RPMI8226 (cell line): ENCODE data around the gene ADPRHL1.

ENCODE experiments used
- DNase-seq: peaks from one replicate; pipeline ENCODE4 v3.0.0-alpha.2; 2015

ADPRHL1 gene

DNA sequence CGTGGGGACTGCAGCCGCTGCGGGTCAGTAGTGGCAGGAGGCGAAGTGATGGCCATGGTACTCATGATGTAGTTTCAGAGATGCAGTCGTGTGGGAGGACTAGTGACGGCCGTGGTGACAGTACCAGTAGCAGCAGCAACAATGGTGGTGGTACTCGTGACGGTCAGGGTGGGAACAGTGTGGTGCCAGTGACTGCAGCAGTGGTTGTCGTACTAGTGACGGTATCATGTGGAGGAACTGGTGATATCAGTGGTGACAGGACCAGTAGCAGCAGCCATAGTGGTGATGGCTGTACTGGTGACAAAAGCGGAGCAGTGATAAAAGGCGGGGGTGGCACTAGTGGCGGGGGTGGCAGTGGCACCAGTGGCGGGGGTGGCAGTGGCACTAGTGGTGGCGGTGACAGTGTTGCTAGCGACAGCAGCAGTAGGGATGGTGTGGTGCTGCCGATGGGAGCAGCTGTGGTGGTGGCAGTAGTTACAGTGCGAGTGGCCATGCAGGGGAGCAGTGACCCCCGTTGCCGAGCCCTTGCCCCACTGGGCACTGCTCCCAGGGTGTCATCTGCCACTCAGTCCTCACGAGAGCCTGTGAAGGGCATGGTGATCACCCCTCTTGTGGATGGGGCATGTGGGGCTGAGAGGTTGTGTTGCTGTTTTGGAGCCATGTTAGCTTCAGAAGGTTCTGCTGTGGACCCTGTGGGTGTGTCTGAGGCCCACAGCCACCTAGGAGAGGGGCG, 22.7 kb downstream of the ADPRHL1 start:
- DNase-seq: no peak

DNA sequence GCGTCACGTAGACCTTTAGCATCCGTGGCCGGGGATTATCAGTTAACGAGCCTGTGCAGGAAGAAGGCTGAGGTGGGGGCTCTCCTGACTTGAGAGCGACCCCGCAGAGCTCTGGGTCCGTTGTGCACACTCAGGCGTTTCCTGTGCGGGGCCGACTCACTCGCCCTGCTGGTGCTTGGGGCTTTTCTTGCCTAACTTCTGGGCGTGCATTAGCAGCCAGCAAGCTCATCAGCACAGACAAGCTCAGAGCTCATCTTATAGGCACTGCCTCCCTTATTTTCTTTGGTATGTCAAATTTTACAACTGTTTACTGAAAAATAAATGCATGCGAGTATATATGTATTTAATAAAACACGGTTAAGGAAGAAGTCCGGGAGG, 23.7 kb downstream of the ADPRHL1 start:
- no peak for DNase-seq

DNA sequence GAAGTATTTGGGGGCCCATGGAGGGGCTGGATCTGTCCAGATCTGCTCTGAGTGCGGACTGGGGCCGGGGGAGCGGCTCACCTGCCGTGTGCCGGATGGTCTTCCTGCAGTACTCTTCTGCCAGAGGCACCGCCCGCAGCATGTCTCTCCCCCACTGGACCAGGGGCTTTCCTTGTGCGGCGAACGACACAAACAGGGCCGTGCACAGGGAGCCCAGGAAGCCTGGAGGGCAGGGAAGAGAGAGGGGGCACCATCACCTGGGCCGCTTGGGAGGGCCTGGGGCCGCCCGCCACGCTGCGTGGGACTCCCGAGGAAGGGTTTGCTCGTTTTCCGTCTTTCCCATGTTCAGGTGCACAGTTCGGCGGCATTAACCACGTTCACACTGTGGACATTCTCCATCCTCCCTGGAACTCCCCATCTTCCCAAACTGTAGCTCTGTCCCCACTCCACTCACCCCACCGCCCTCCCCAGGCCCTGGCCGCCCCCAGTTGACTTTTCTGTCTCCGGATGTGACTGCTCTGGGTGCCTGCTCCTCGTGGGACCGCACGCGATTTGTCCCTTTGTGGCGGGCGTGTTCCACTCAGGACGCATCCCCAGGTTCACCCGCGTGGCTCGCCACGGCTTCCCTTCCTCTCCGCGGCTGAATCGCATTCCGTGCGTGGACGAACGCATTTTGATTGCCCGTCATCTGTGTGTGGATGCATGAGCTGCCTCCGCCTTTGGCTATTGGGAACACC, 24.2 kb downstream of the ADPRHL1 start:
- DNase-seq: no peak

DNA sequence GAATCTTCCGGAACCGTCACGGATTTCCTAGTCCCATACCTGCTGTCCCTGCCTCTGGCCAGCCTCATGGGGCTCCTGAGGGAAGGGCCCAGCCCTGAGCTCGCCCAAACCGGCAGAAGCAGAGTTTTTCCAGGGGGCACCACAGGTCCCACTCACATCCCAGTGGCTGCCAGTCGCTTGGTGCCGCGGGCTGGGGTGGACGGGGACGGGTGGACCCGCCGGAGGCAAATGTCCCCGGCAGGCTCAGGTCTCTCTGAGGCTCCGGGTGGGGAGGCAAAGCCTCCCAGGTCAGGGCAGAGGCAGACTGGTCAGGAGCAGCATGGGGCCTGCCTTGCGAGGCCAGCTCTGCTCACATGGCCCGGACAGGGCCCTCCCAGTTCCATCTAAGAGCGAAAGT, 24.8 kb downstream of the ADPRHL1 start:
- no peak for DNase-seq

DNA sequence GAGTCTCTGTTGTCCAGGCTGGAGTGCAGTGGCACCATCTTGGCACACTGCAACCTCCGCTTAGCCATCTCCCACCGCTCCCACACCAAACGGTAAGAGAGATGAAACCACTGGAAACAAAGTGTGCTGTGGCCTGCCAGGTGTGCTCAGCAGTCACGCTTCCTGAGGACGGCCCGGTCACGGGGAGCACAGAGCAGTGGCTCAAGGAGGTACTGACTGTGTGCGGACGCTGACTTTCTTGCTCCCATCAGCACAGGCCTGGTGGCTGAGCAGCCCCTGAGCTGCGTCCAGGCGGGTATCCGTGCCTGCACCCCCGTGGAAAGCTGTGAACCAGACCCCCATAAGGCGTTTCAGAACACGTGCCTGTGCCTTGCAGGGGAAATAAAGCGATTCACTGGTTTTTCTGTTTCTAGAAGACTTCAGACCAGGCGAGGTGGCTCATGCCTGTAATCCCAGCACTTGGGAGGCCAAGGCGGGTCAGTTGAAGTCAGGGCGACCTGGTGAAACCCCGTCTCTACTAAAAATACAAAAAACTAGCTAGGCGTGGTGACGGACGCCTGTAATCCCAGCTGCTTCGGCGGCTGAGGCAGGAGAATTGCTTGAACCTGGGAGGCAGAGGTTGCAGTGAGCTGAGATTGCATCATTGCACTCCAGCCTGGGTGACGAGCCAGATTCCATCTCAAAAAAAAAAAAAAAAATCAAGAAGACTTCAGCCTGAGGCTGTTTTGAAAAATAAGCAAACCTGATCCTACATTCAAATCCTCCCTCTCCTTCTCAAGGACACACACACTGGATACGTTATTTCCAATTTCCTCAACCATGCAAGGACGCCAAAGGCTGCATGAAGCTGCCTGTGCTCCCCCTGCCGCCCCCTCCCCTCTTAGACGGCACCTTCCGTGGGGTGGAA, 25.5 kb downstream of the ADPRHL1 start:
- no peak for DNase-seq

DNA sequence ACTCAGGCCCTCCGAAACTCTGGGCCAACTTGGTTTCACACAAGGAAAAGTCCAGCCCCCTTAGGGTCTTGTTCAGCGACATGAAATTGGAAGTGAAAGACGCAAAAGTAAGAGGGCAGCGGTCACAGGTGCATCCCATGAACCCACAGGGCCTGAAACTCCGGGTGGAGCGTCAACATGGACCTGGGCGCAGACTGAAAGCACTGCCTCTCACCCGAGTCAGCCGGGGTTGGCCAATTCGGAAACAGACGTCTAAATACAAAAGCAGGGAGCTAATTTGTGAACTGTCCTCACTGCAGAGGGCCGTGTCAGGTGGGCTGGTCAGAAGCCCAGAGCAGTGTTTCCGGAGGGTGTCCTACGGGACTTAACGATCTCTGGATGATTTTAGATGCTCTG, 26.7 kb downstream of the ADPRHL1 start:
- DNase-seq: peak; percentile 83

DNA sequence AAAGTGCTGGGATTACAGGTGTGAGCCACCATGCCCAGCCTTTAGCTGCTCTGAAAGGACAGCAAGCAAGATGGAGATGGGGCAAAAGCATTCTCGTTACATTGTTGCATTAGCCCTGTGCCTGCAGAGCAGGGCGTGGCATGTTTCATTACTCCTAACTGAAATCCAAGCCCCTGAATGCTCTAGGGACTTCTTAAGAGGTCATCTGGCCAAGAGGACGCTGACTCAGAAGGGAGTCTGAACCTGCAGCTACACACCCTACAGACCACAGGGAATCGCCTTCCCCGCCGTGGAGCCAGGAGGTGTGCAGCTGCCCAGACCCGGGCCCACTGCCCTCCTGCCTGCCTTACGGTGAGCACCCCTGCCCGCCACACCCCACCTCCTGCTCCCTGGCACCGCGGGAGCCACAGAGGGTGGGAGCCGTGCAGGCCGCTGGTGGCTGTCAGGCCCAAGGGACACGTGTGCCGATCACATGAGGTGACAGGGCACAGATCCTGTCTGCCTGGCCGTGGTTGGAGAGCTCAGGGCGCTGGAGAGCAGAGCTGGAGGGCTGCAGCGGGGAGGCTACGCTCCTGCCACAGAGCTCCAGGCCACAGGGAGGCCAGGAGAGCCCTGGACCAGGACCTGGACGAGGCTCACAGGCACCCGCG, 27.2 kb downstream of the ADPRHL1 start:
- peak; percentile 67 for DNase-seq

DNA sequence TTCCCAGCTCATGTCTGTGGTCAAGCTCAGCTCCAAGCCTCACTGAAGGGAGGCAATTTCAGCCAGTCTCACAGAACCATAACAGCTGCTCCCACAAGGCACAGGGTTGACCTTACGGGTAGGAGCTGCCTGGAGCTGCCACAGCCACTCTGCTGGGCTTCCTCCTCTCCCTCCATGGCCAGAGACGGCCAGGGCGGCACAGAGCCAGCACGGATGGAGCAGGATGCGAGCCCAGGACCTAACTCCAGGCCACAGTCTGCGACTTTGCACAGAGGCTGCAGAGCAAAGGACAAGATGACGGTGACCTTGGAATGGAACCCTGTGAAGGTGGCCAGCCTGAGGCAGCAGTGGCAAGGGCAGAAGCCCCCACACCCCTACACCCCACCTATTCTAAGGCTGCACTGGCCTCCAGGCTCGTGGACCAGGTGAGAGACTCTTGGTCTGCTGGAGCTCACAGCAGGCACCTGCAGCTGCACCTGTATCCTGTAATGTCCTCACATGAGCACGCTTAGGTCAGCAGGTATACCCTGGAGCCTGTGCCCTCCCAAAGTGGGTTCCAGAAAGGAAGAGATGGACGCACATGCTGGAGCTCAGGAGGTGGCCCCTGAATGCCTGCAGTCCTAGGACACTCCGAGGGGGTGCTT, 29.6 kb downstream of the ADPRHL1 start:
- DNase-seq: peak; percentile 57

DNA sequence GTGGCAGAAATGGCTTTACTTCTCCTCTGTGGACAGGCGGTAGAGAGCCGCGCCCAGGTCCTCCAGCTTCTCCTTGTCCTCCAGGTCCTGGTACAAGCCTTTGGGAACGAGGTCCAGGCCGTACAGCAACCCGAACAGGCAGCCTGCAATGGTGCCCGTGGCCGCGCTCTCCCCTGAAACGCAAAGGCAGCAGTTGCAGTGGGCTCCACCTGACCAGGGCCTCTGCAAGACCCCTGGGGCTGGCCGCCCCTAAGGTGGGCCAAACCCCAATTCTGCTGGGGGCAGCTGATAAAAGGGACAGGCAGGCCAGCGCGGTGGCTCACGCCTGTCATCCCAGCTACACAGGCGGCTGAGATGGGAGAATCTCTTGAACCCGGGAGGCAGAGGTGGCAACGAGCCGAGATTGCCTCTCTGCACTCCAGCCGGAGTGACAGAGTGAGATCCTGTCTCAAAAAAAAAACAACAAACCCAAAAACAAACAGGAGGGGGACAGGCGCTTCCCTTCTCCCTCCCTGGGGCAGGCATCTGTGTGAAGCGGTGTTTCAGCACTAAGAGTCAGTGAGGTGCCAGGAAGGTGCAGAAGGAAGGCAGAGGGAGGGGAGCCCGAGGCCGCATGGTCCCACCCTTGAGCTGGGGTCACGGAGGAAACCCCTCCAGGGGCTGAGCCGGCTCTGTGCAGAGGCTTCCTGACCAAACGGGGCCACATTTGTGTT, 30.3 kb downstream of the ADPRHL1 start:
- peak; percentile 43 for DNase-seq

DNA sequence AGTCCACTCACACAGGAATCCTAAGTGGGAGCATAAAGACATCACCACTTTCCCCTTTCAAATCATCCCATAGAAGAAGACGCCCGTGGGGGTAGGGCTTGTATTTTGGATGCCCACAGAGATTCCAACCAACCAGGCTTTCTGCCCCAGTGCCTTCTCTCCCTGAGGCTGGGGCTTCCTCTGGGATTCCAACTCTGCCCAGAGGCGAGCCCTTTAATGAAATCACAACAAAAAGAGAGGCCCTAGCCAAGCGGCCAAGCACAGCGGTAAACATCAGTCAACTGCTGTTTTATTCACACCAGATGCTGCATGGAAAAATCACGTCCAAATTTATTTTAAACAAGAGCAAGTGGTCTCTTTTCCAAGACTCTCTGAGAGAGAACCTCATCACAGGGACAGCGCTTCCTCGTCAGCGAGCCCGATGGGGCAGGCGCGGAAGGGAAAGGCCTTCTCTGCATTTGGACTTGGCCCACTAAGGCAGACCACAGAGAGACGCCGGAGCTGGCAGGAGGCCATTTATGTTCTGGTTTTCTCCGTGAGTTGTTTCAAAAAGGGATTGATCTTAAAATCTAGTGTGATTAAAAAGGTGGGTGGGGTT, 31.5 kb downstream of the ADPRHL1 start:
- no peak for DNase-seq

DNA sequence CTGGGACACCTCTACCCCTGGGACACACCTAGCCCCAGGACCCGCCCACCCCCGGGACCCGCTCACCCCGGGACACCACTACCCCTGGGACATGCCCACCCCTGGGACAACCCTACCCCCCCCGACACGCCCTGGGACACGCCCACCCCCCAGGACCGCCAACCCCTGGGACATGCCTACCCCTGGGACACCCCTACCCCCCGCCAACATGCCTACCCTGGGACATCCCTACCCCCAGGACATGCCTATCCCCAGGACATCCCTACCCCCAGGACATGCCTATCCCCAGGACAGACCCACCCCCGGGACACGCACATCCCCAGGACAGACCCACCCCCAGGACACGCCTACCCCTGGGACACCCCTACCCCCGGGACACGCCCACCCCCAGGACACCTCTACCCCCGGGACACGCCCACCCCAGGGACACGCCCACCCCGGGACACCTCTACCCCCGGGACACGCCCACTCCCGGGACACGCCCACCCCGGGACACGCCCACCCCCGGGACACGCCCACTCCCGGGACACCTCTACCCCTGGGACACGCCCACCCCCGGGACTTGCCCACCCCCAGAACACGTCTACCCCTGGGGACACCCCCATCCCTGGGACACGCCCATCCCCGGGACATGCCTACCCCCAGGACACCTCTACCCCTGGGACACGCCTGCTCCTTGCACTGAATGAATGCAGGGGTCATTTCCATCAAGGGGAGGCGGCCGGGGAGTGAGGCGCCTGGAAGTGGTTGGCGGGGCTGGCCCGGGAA, 32.3 kb downstream of the ADPRHL1 start:
- DNase-seq: no peak

DNA sequence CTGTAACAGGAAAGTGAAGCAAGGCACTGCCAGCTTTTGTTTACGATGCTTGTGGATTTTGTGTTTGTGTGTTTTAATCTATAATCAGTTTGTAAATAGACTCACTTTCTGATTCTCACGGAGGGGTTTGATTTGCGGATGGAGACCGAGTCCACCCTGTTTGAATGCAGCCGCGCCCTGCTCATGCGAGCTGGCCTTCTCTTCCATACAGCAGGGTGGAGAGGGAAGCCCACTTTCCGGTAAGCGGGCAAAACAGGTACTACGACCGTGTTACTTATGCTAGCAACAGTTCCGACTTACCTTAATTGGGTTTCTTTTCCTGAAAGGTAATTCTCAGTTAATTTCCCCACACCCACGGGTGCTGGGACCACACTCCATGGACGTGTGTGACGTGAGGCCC, 33.1 kb downstream of the ADPRHL1 start:
- DNase-seq: no peak

DNA sequence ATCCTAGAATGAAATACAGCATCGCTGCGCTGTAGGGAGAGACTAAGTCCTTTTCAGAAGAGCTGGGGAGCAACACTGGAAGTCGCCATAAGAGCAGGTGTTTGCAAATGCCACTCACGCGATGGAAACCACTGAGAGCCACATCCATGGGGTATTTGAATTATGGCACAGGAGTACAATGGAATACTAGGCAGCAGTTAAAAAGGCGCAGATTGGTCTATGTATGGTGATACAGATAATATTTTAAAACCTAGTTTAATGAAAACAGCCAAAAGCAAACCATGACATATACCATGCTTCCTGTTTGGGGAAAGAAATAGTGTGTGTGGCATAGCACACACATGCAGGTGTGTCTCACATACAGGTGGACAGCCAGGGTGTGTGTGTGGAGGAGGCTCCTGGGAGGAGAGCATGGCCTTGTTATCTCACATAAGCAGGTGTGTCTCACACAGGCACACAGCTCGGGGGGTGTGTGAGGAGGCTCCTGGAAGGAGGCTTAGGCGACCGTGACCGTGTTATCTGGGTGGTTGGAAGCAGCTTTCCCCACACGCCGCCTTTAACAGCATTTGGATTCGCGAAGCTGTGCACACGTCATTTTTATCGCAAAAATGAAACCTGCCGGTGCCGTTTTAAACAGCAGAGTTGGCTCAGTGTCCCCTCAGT, 33.6 kb downstream of the ADPRHL1 start:
- no peak for DNase-seq

DNA sequence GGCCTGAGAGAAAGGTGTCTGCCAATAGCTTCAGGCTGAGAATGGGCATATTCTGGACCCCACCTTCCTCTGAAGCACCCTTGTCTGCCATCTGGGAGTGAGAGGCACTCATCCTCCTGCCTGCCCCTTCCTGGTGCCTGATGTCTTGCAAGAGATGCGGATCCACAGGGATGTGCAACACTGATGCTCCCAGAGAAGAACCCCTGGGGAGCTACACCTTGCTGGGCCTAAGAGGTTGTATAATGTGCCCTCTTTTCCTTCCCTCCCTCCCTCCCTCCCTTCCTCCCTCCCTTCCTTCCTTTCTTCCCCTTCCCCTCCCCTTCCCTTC, 34.6 kb downstream of the ADPRHL1 start:
- no peak for DNase-seq

DNA sequence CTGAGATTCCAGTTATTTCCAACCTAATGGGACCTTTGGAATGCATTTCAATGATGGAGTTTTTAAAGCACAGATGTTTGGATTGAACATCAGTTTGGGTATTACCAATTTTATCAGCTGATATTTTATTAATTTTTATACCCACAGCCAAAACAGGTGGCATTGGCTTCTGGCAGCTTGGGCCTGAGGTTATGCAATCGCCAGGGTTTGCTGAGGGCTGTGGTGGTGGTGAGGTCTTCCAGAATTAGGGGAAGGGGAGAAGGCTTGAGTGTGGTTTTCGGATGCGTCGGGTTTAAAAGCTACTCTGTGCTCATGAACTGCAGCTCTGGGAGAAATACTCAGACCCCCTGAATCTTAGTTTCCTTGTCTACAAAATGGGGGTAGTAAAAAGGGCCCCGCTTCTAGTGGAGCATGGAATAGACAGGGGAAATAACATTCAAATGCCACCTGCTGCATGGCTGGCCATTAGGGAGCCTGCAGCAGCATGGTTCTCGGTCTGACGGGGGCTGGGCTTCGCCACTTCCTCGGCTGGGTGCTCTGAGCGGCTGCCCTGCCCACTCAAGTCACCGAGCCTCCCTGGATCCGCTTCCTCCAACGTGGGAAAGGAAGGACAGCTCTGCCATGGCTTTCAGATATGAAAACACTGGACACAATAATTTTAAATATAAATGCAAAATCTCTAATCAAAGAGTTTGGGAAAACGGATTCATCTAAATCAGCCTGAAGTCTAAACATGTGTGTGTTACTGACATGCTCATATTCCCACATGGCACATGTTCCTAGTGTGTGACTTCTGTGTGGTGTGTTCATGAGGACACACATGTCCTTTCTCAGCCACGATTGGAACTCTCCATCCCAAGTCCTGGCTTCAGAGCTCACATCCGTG, 35.2 kb downstream of the ADPRHL1 start:
- no peak for DNase-seq

DNA sequence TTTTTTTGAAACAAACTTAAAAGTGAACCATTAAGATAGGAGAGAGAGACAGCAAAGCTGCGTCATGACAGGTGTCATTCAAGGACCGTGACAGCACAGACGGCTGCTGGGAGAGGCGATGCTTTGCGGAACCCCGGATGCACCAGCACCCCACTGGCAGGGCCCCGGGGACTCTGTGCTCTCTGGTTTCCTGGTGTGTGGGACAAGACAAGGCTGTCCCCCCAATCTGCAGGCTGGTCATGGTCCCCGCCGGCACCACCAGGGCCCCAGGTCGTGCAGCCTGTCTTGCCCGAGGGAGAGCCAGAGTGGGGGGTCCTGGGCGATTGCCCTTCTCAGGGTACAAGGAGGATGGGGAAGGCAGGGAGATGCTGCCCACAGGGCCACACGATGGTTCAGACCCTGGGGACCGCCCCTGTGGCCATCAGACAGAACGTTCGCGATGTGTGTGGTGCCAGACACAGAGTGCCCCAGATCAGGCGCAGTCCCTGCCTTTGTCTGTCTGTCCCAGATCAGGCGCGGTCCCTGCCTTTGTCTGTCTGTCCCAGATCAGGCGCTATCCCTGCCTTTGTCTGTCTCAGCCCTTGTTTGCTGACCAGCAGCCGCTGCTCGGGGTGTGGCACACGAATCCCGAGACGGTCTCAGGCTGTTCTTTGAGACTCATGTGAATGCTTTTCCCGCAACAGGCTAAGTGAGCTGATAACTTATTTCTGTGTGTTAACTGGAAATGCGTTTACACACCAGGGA, 36.1 kb downstream of the ADPRHL1 start:
- no peak for DNase-seq

DNA sequence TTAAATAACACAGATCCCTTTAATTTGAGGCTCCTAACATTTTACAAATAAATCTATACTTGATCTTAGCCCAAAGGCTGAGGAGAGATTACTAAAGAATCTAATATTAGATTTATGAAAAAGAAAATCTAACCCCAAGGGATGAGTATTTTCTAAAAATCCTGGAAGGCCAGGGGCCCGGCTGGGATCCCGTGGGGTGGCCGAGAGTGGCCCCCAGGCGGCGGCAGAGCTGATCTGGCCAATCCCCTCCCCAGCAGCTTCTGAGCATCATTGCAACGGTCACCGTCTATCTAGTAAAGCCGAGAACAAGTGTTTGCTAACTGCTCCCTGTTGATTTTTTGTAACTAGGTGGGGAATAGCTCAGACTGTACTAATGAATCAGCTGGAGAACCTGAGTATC, 37.5 kb downstream of the ADPRHL1 start:
- no peak for DNase-seq

DNA sequence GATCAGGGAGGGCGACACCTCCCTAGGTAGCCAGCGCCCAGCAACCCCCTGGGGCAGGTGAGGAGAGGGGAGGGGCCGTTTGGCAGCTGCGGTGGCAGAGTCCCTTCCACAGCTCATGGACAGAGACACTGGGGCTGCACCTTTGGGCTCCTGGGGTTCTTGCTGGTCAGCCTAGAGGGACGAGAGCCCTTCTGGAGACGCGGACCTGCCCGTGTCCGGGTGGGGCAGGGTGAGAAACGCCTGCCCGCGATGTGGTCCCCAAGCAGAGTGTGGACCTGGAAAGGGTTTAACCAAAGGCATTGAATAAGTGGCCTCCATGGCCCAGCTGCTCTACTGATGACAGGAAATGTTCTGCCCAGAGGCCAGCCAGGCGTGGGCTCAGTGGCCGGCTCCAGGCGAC, 38.3 kb downstream of the ADPRHL1 start:
- no peak for DNase-seq
